H9 (cell line): ENCODE data around the gene LEO1. TPM values are rescaled to one million over a fixed set of nuclear protein-coding genes. Genes with fewer than 3 reads are reported as not detected.

Experiments
- DNase-seq: peaks from one replicate; pipeline ENCODE4 v3.0.0-alpha.2; 2017
- H2AFZ ChIP-seq: one replicate; pipeline ENCODE4 v1.6.1; 2013; ENCODE audit warnings: mild to moderate bottlenecking, low read length, control low read depth, moderate library complexity
- H2AK5ac ChIP-seq: 2 replicates; pipeline ENCODE4 v1.6.1; 2013; ENCODE audit warnings: low read length, control low read depth, mixed read lengths; ENCODE audit not compliant: insufficient read length
- H2BK120ac ChIP-seq: one replicate; pipeline ENCODE4 v1.6.1; 2013; ENCODE audit warnings: low read depth, mild to moderate bottlenecking, low read length, control low read depth, inconsistent platforms; ENCODE audit not compliant: poor library complexity, severe bottlenecking
- H2BK12ac ChIP-seq: 2 replicates; pipeline ENCODE4 v1.6.1; 2013; ENCODE audit warnings: low read length, control low read depth, mixed read lengths, low read depth; ENCODE audit not compliant: insufficient read length
- H2BK15ac ChIP-seq: 2 replicates; pipeline ENCODE4 v1.6.1; 2013; ENCODE audit warnings: low read depth, low read length, control low read depth
- H2BK20ac ChIP-seq: one replicate; pipeline ENCODE4 v1.6.1; 2013; ENCODE audit warnings: low read depth, mild to moderate bottlenecking, low read length, control low read depth, inconsistent platforms; ENCODE audit not compliant: poor library complexity, severe bottlenecking
- H2BK5ac ChIP-seq: 2 replicates; pipeline ENCODE4 v1.6.1; 2013; ENCODE audit warnings: low read length, control low read depth, mixed read lengths; ENCODE audit not compliant: insufficient read length
- H3K14ac ChIP-seq: 2 replicates; pipeline ENCODE4 v1.6.1; 2013; ENCODE audit warnings: low read length, control low read depth; ENCODE audit not compliant: insufficient read depth
- H3K18ac ChIP-seq: 2 replicates; pipeline ENCODE4 v1.6.1; 2013; ENCODE audit warnings: low read depth, mild to moderate bottlenecking, mixed read lengths, low read length, control low read depth; ENCODE audit not compliant: insufficient read length
- H3K23ac ChIP-seq: 2 replicates; pipeline ENCODE4 v1.6.1; 2013; ENCODE audit warnings: low read length, control low read depth, mixed read lengths, low read depth; ENCODE audit not compliant: insufficient read length
- H3K23me2 ChIP-seq: 2 replicates; pipeline ENCODE4 v1.6.1; 2013; ENCODE audit warnings: low read depth, mild to moderate bottlenecking, mixed read lengths, low read length, control low read depth; ENCODE audit not compliant: insufficient read length, poor library complexity, severe bottlenecking
- H3K27ac ChIP-seq: 2 replicates; pipeline ENCODE4 v1.5.1; 2013; ENCODE audit warnings: low read length, control low read depth, mixed read lengths, low read depth; ENCODE audit not compliant: insufficient read length
- H3K27me3 ChIP-seq: 2 replicates; pipeline ENCODE4 v1.6.1; 2013; ENCODE audit warnings: low read length, control low read depth, inconsistent platforms; ENCODE audit not compliant: insufficient read depth
- H3K4ac ChIP-seq: 2 replicates; pipeline ENCODE4 v1.6.1; 2013; ENCODE audit warnings: low read depth, mild to moderate bottlenecking, control low read depth, inconsistent platforms, low read length, moderate library complexity
- H3K4me1 ChIP-seq: 2 replicates; pipeline ENCODE4 v1.6.1; 2013; ENCODE audit warnings: low read length, control low read depth, inconsistent platforms; ENCODE audit not compliant: insufficient read depth
- H3K4me2 ChIP-seq: 2 replicates; pipeline ENCODE4 v1.6.1; 2013; ENCODE audit warnings: low read length, control low read depth, mixed read lengths; ENCODE audit not compliant: insufficient read length, insufficient read depth
- H3K56ac ChIP-seq: 2 replicates; pipeline ENCODE4 v1.6.1; 2013; ENCODE audit warnings: low read depth, mild to moderate bottlenecking, mixed read lengths, low read length, control low read depth; ENCODE audit not compliant: insufficient read length
- H3K79me1 ChIP-seq: 2 replicates; pipeline ENCODE4 v1.6.1; 2013; ENCODE audit warnings: low read depth, mild to moderate bottlenecking, moderate library complexity, low read length, control low read depth, inconsistent platforms; ENCODE audit not compliant: insufficient read depth, poor library complexity, severe bottlenecking
- H3K79me2 ChIP-seq: 2 replicates; pipeline ENCODE4 v1.6.1; 2013; ENCODE audit warnings: low read length, control low read depth, inconsistent platforms; ENCODE audit not compliant: insufficient read depth
- H3K9ac ChIP-seq: 2 replicates; pipeline ENCODE4 v1.6.1; 2013; ENCODE audit warnings: low read length, control low read depth, mixed read lengths; ENCODE audit not compliant: insufficient read length; ENCODE audit errors: extremely low read depth
- H3K9me3 ChIP-seq: one replicate; pipeline ENCODE4 v1.6.1; 2013; ENCODE audit warnings: low read depth, low read length, inconsistent platforms; ENCODE audit not compliant: control insufficient read depth
- H3T11ph ChIP-seq: one replicate; pipeline ENCODE4 v1.6.1; 2013; ENCODE audit warnings: mild to moderate bottlenecking, low read length, control low read depth, inconsistent platforms
- H4K20me1 ChIP-seq: one replicate; pipeline ENCODE4 v1.6.1; 2013; ENCODE audit not compliant: control insufficient read depth, insufficient read length, insufficient read depth
- H4K5ac ChIP-seq: 2 replicates; pipeline ENCODE4 v1.6.1; 2013; ENCODE audit warnings: low read depth, mild to moderate bottlenecking, mixed read lengths, low read length, control low read depth; ENCODE audit not compliant: insufficient read length
- H4K8ac ChIP-seq: replicated peaks from 2 replicates; pipeline ENCODE4 v1.6.1; 2013; ENCODE audit warnings: low read length, control low read depth, mixed read lengths, low read depth; ENCODE audit not compliant: insufficient read length
- H4K91ac ChIP-seq: 2 replicates; pipeline ENCODE4 v1.6.1; 2013; ENCODE audit warnings: low read depth, mild to moderate bottlenecking, moderate library complexity, mixed read lengths, low read length, control low read depth; ENCODE audit not compliant: insufficient read length
- H3K27ac Mint-ChIP-seq, 3 experiments: 2 replicates in 2 of 3; 3 replicates in 1 of 3; pipeline ENCODE4 v1.8.0; 2020 to 2021; ENCODE audit warnings: mixed read lengths in 3 of 3, mild to moderate bottlenecking in 1 of 3, moderate library complexity in 1 of 3
- H3K27me3 Mint-ChIP-seq: 2 replicates; pipeline ENCODE4 v1.8.0; 2021; ENCODE audit warnings: low read depth, mild to moderate bottlenecking, moderate library complexity, mixed read lengths
- H3K36me3 Mint-ChIP-seq, 3 experiments: 2 replicates in 2 of 3; 3 replicates in 1 of 3; pipeline ENCODE4 v1.8.0; 2020 to 2021; ENCODE audit warnings: low read depth in 3 of 3, mixed read lengths in 3 of 3; ENCODE audit not compliant: insufficient read depth in 1 of 3
- H3K4me1 Mint-ChIP-seq, 2 experiments: 2 replicates each; pipeline ENCODE4 v1.8.0; 2020; ENCODE audit warnings: mixed read lengths in 2 of 2
- H3K4me3 Mint-ChIP-seq, 2 experiments: 2 replicates in 1 of 2; 3 replicates in 1 of 2; pipeline ENCODE4 v1.8.0; 2020 to 2021; ENCODE audit warnings: mild to moderate bottlenecking in 2 of 2, mixed read lengths in 2 of 2, moderate library complexity in 1 of 2
- H3K9me3 Mint-ChIP-seq, 2 experiments: 2 replicates in 1 of 2; 3 replicates in 1 of 2; pipeline ENCODE4 v1.8.0; 2020; ENCODE audit warnings: mild to moderate bottlenecking in 2 of 2, mixed read lengths in 2 of 2, moderate library complexity in 1 of 2
- WGBS: extraction: QIAGEN DNeasy Blood & Tissue Kit; methylation state at CpG from one replicate; pipeline ENCODE4 v1.1.7; 2013; ENCODE audit warnings: missing lambda C conversion rate, low lambda C conversion rate, mixed read lengths; ENCODE audit not compliant: insufficient read length; ENCODE audit errors: extremely low coverage; 5-methylcytosine and 5-hydroxymethylcytosine counted together
- total RNA-seq: library from RNA; stranded (reverse); gene quantifications from 2 replicates; pipeline ENCODE4 v1.2.1, GENCODE V29; 2021
- TF ChIP-seq, protein P1 (sequence below): fragments of 200-600 bp; sonication (generic); conservative IDR thresholded peaks from 3 replicates; pipeline ENCODE4 v1.8.0; 2021; ENCODE audit warnings: antibody characterized with exemption, mild to moderate bottlenecking

Gene LEO1
- total RNA-seq, 1 experiment from 2014 or later: 30.3 TPM

- H4K91ac ChIP-seq: no peak within 1 kb of the TSS
- peak within 1 kb of the TSS; percentile 98 for H3K14ac ChIP-seq
- no peaks in the 10 kb centered on the region for H3K27me3 ChIP-seq
- peak within 1 kb of the TSS; percentile 71 for H3K27ac ChIP-seq
- Mint-ChIP-seq H3K4me1 (peaks cover 36 to 50% of the 10 kb centered on the region in 2 experiments), H3K27me3 (peaks cover 1% of the 10 kb centered on the region; the same call in 1 of the 2 replicates), H3K27ac (peak within 1 kb of the TSS; percentile 98 to 99 (median 99)), H3K36me3 (peaks cover 0 to 10% (median 0%) of the 10 kb centered on the region in 3 experiments; a peak in 4 of 7 replicates), H3K9me3 (peaks cover 4 to 5% of the 10 kb centered on the region in 2 experiments; a peak in 2 of 5 replicates), H3K4me3 (peak within 1 kb of the TSS; percentile 91 to 94)
- peak within 1 kb of the TSS; percentile 99 for H3K4me2 ChIP-seq
- H4K5ac ChIP-seq: peak within 1 kb of the TSS; percentile 81
- no peaks in the 10 kb centered on the region for H4K20me1 ChIP-seq
- peak within 1 kb of the TSS; percentile 93 for H3K18ac ChIP-seq
- WGBS: no CpG with 5 or more reads among the region's 59 CpGs
- H2BK5ac ChIP-seq: peak within 1 kb of the TSS; percentile 69
- H3K4ac ChIP-seq: peak within 1 kb of the TSS; percentile 73; the same call in 1 of the 2 replicates
- no peak within 1 kb of the TSS for H2BK20ac ChIP-seq
- H3K79me2 ChIP-seq: peaks cover 22% of the 10 kb centered on the region; the same call in 1 of the 2 replicates
- H3K23me2 ChIP-seq: peaks cover 6% of the 10 kb centered on the region
- no peak within 1 kb of the TSS for H2BK15ac ChIP-seq
- peak within 1 kb of the TSS; percentile 91 for H3K56ac ChIP-seq
- no peak within 1 kb of the TSS for H4K8ac ChIP-seq
- DNase-seq: peak; percentile 91
- H3K4me1 ChIP-seq: no peaks in the 10 kb centered on the region; the same call in 1 of the 2 replicates
- H2BK12ac ChIP-seq: no peak within 1 kb of the TSS
- no peaks in the 10 kb centered on the region for H3K79me1 ChIP-seq
- no peak within 1 kb of the TSS for H2AFZ ChIP-seq
- no peaks in the 10 kb centered on the region for H3K9me3 ChIP-seq
- H3K9ac ChIP-seq: peak within 1 kb of the TSS; percentile 94
- no peak within 1 kb of the TSS for H2AK5ac ChIP-seq
- peak within 1 kb of the TSS; percentile 85 for H2BK120ac ChIP-seq
- no peak within 1 kb of the TSS for H3T11ph ChIP-seq
- TF ChIP-seq, protein P1, sequence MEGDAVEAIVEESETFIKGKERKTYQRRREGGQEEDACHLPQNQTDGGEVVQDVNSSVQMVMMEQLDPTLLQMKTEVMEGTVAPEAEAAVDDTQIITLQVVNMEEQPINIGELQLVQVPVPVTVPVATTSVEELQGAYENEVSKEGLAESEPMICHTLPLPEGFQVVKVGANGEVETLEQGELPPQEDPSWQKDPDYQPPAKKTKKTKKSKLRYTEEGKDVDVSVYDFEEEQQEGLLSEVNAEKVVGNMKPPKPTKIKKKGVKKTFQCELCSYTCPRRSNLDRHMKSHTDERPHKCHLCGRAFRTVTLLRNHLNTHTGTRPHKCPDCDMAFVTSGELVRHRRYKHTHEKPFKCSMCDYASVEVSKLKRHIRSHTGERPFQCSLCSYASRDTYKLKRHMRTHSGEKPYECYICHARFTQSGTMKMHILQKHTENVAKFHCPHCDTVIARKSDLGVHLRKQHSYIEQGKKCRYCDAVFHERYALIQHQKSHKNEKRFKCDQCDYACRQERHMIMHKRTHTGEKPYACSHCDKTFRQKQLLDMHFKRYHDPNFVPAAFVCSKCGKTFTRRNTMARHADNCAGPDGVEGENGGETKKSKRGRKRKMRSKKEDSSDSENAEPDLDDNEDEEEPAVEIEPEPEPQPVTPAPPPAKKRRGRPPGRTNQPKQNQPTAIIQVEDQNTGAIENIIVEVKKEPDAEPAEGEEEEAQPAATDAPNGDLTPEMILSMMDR: no peak
- H3K23ac ChIP-seq: no peak within 1 kb of the TSS
These were observed 47.3 kb upstream of the LEO1 start, which contains the start of gene MAPK6 for GRCh38 chr15:52018693-52019393. Gene MAPK6, plus strand, starts transcription at chr15:52019219. Its CDS starts 27,242 bp downstream, at chr15:52046461.
